NT2/D1 (cell line): ENCODE results near the gene NETO2.

Experiments
- DNase-seq: peaks from one replicate; pipeline ENCODE4 v3.0.0-alpha.2; 2011; ENCODE audit warnings: low read depth, low spot score
- H3K27me3 ChIP-seq: 2 replicates; pipeline ENCODE4 v1.6.0; 2011; ENCODE audit warnings: mild to moderate bottlenecking; ENCODE audit not compliant: insufficient read length, insufficient read depth
- H3K36me3 ChIP-seq: 2 replicates; pipeline ENCODE4 v1.6.1; 2011; ENCODE audit warnings: mild to moderate bottlenecking, low read length, mixed read lengths; ENCODE audit not compliant: insufficient read depth, insufficient read length
- H3K4me1 ChIP-seq: 2 replicates; pipeline ENCODE4 v1.5.1; 2011; ENCODE audit not compliant: insufficient read depth, insufficient read length
- H3K4me3 ChIP-seq: 2 replicates; pipeline ENCODE4 v1.5.1; 2011; ENCODE audit warnings: low read depth; ENCODE audit not compliant: insufficient read length
- H3K9ac ChIP-seq: 2 replicates; pipeline ENCODE4 v1.6.0; 2011; ENCODE audit warnings: low read depth; ENCODE audit not compliant: insufficient read length
- H3K9me3 ChIP-seq: 2 replicates; pipeline ENCODE4 v1.5.1; 2011; ENCODE audit warnings: mild to moderate bottlenecking, low read length; ENCODE audit not compliant: insufficient read depth
- SUZ12 ChIP-seq: IDR thresholded peaks from 2 replicates; pipeline ENCODE4 v1.6.1; 2011; ENCODE audit not compliant: insufficient read length, insufficient read depth; ENCODE audit errors: extremely low read depth
- YY1 ChIP-seq: IDR thresholded peaks from 2 replicates; pipeline ENCODE4 v1.6.1; 2011; ENCODE audit not compliant: insufficient read length, insufficient read depth
- ZNF274 ChIP-seq: IDR thresholded peaks from 2 replicates; pipeline ENCODE4 v1.6.1; 2011; ENCODE audit warnings: mild to moderate bottlenecking, low read depth, low read length

The NETO2 gene

GRCh38 chr16:47055136-47055885 lies 88.4 kb downstream of the NETO2 start:
- DNase-seq: no peak
- Histone ChIP-seq H3K9me3 (peaks cover 10% of the 10 kb centered on the region; the same call in 1 of the 2 replicates), H3K9ac (no peak overlapping the region), H3K4me3 (no peak overlapping the region), H3K36me3 (no peaks in the 10 kb centered on the region), H3K4me1 (no peaks in the 10 kb centered on the region), H3K27me3 (no peaks in the 10 kb centered on the region)
- TF ChIP-seq SUZ12: no peak
- TF ChIP-seq YY1: no peak
- no peak for TF ChIP-seq ZNF274

GRCh38 chr16:47054306-47054705 lies 89.4 kb downstream of the NETO2 start:
- DNase-seq: no peak

GRCh38 chr16:47053895-47054294 lies 89.8 kb downstream of the NETO2 start:
- H3K27me3 ChIP-seq: no peaks in the 10 kb centered on the region
- H3K9me3 ChIP-seq: peaks cover 10% of the 10 kb centered on the region; the same call in 1 of the 2 replicates
- H3K4me1 ChIP-seq: no peaks in the 10 kb centered on the region

More at GRCh38 chr16:47054306-47054705, 89.4 kb downstream of the NETO2 start:
- Histone ChIP-seq H3K4me1 (no peaks in the 10 kb centered on the region), H3K9me3 (peaks cover 10% of the 10 kb centered on the region; the same call in 1 of the 2 replicates), H3K27me3 (no peaks in the 10 kb centered on the region), H3K36me3 (no peaks in the 10 kb centered on the region), H3K9ac (no peak overlapping the region), H3K4me3 (no peak overlapping the region)
- no peak for TF ChIP-seq ZNF274
- TF ChIP-seq SUZ12: no peak
- TF ChIP-seq YY1: no peak

GRCh38 chr16:47052666-47053640 lies 90.8 kb downstream of the NETO2 start:
- DNase-seq: no peak
- H3K27me3 ChIP-seq: no peaks in the 10 kb centered on the region
- H3K4me3 ChIP-seq: no peak overlapping the region
- peaks cover 10% of the 10 kb centered on the region; the same call in 1 of the 2 replicates for H3K9me3 ChIP-seq
- no peak overlapping the region for H3K9ac ChIP-seq
- no peaks in the 10 kb centered on the region for H3K36me3 ChIP-seq
- TF ChIP-seq YY1: no peak
- no peaks in the 10 kb centered on the region for H3K4me1 ChIP-seq

More at GRCh38 chr16:47053895-47054294, 89.8 kb downstream of the NETO2 start:
- H3K36me3 ChIP-seq: no peaks in the 10 kb centered on the region
- no peak for DNase-seq
- TF ChIP-seq SUZ12: no peak
- TF ChIP-seq YY1: no peak
- no peak for TF ChIP-seq ZNF274
- no peak overlapping the region for H3K9ac ChIP-seq
- H3K4me3 ChIP-seq: no peak overlapping the region

- TF ChIP-seq YY1 (no peak), ZNF274 (no peak), SUZ12 (no peak)
These were observed 92.7 kb downstream of the NETO2 start for GRCh38 chr16:47051031-47051430.

GRCh38 chr16:47049901-47050583 lies 93.7 kb downstream of the NETO2 start:
- H3K4me3 ChIP-seq: no peak overlapping the region
- TF ChIP-seq YY1 (no peak), SUZ12 (no peak), ZNF274 (no peak)
- H3K27me3 ChIP-seq: no peaks in the 10 kb centered on the region
- DNase-seq: no peak
- H3K4me1 ChIP-seq: peaks cover 3% of the 10 kb centered on the region
- peaks cover 7% of the 10 kb centered on the region; the same call in 1 of the 2 replicates for H3K9me3 ChIP-seq
- no peak overlapping the region for H3K9ac ChIP-seq
- no peaks in the 10 kb centered on the region for H3K36me3 ChIP-seq

More at GRCh38 chr16:47051031-47051430, 92.7 kb downstream of the NETO2 start:
- H3K4me3 ChIP-seq: no peak overlapping the region
- no peak overlapping the region for H3K9ac ChIP-seq
- no peak for DNase-seq
- no peaks in the 10 kb centered on the region for H3K27me3 ChIP-seq
- H3K36me3 ChIP-seq: no peaks in the 10 kb centered on the region
- H3K4me1 ChIP-seq: peaks cover 3% of the 10 kb centered on the region
- peaks cover 10% of the 10 kb centered on the region; the same call in 1 of the 2 replicates for H3K9me3 ChIP-seq
